Subcutaneous abdominal adipose tissue (tissue), 5 donors: ENCODE results near the gene MAP3K12.
"Not testable (repeated sequence)": the region's sequence is repeated elsewhere in the genome, so short reads cannot be mapped to it uniquely, and the experiment has no call there.

Source experiments
- H3K27ac ChIP-seq: one replicate; pipeline ENCODE4 v1.7.0; 2013; ENCODE audit warnings: low read depth, mild to moderate bottlenecking, inconsistent platforms, low read length, moderate library complexity
- H3K27me3 ChIP-seq, 5 donors: one replicate each; pipeline ENCODE4 v1.7.0; 2013; ENCODE audit warnings: low read length in 5 of 5, inconsistent platforms in 1 of 5; ENCODE audit not compliant: control insufficient read depth in 5 of 5, insufficient read depth in 4 of 5
- H3K36me3 ChIP-seq, 5 donors: one replicate each; pipeline ENCODE4 v1.7.0; 2013; ENCODE audit warnings: low read length in 5 of 5; ENCODE audit not compliant: control insufficient read depth in 5 of 5, insufficient read depth in 5 of 5
- H3K4me1 ChIP-seq, 5 donors: one replicate each; pipeline ENCODE4 v1.7.0; 2013; ENCODE audit warnings: low read length in 5 of 5, mild to moderate bottlenecking in 3 of 5, moderate library complexity in 1 of 5; ENCODE audit not compliant: control insufficient read depth in 5 of 5, insufficient read depth in 5 of 5
- H3K4me3 ChIP-seq, 5 donors: one replicate each; pipeline ENCODE4 v1.7.0; 2013; ENCODE audit warnings: low read length in 5 of 5, low read depth in 1 of 5
- H3K9ac ChIP-seq, 5 donors: one replicate each; pipeline ENCODE4 v1.7.0; 2013; ENCODE audit warnings: low read length in 5 of 5, mild to moderate bottlenecking in 4 of 5, moderate library complexity in 3 of 5
- H3K9me3 ChIP-seq, 5 donors: one replicate each; pipeline ENCODE4 v1.7.0; 2013; ENCODE audit warnings: low read length in 5 of 5; ENCODE audit not compliant: control insufficient read depth in 5 of 5
- donor health status: healthy.
- donor health status: healthy.
- donor health status: healthy.
- donor health status: healthy.
- donor health status: healthy.

Gene MAP3K12

GRCh38 chr12:53444593-53445325 is 54.5 kb downstream of the MAP3K12 start:
- not testable (repeated sequence) for H3K27ac ChIP-seq

GRCh38 chr12:53443955-53444354 is 55.3 kb downstream of the MAP3K12 start:
- no peak overlapping the region for H3K9ac ChIP-seq
- H3K27me3 ChIP-seq, result no peaks in the 10 kb centered on the region
- peaks cover 8 to 37% (median 29%) of the 10 kb centered on the region in 5 donors for H3K36me3 ChIP-seq
- H3K4me1 ChIP-seq, result peaks cover 4 to 24% (median 21%) of the 10 kb centered on the region in 5 donors
- no peak overlapping the region for H3K4me3 ChIP-seq
- H3K27ac ChIP-seq, result no peak overlapping the region
- no peaks in the 10 kb centered on the region for H3K9me3 ChIP-seq

More at GRCh38 chr12:53444593-53445325, 54.5 kb downstream of the MAP3K12 start:
- H3K9ac ChIP-seq, H3K27me3 ChIP-seq, H3K9me3 ChIP-seq, H3K4me3 ChIP-seq: not testable (repeated sequence)
- peaks cover 8 to 37% (median 29%) of the 10 kb centered on the region in 5 donors for H3K36me3 ChIP-seq
- H3K4me1 ChIP-seq, result peaks cover 4 to 24% (median 21%) of the 10 kb centered on the region in 5 donors

GRCh38 chr12:53441040-53441833 is 58.0 kb downstream of the MAP3K12 start, which contains the start of gene PRR13:
Gene PRR13, plus strand, starts transcription at chr12:53441734. Its CDS starts 981 bp downstream, at chr12:53442715.
- no peaks in the 10 kb centered on the region for H3K9me3 ChIP-seq
- peaks cover 4 to 24% (median 21%) of the 10 kb centered on the region in 5 donors for H3K4me1 ChIP-seq
- peak within 1 kb of the TSS; percentile 69 to 88 (median 84) for H3K9ac ChIP-seq
- no peaks in the 10 kb centered on the region for H3K27me3 ChIP-seq
- H3K36me3 ChIP-seq, result peaks cover 5 to 23% (median 20%) of the 10 kb centered on the region in 5 donors
- H3K4me3 ChIP-seq, result peak within 1 kb of the TSS; percentile 79 to 94 (median 89)
- H3K27ac ChIP-seq, result peak within 1 kb of the TSS; percentile 94

GRCh38 chr12:53439582-53439981 is 59.7 kb downstream of the MAP3K12 start:
- H3K27me3 ChIP-seq, H3K4me3 ChIP-seq, H3K9me3 ChIP-seq, H3K27ac ChIP-seq, H3K9ac ChIP-seq, H3K36me3 ChIP-seq: not testable (repeated sequence)
- H3K4me1 ChIP-seq, result peaks cover 4 to 24% (median 20%) of the 10 kb centered on the region in 5 donors

GRCh38 chr12:53435326-53435725 is 63.9 kb downstream of the MAP3K12 start:
- not testable (repeated sequence) for H3K27me3 ChIP-seq, H3K9me3 ChIP-seq, H3K27ac ChIP-seq, H3K4me3 ChIP-seq, H3K36me3 ChIP-seq, H3K9ac ChIP-seq, H3K4me1 ChIP-seq

GRCh38 chr12:53431187-53431586 is 68.1 kb downstream of the MAP3K12 start:
- Histone ChIP-seq H3K9me3 (no peaks in the 10 kb centered on the region), H3K4me3 (no peak overlapping the region)

GRCh38 chr12:53430116-53430515 is 69.1 kb downstream of the MAP3K12 start:
- no peak overlapping the region for H3K9ac ChIP-seq
- no peaks in the 10 kb centered on the region for H3K27me3 ChIP-seq
- no peaks in the 10 kb centered on the region for H3K36me3 ChIP-seq

More at GRCh38 chr12:53431187-53431586, 68.1 kb downstream of the MAP3K12 start:
- Histone ChIP-seq H3K27ac (no peak overlapping the region), H3K4me1 (no peaks in the 10 kb centered on the region), H3K9ac (no peak overlapping the region), H3K36me3 (no peaks in the 10 kb centered on the region), H3K27me3 (no peaks in the 10 kb centered on the region)

More at GRCh38 chr12:53430116-53430515, 69.1 kb downstream of the MAP3K12 start:
- H3K4me1 ChIP-seq, result no peaks in the 10 kb centered on the region
- no peak overlapping the region for H3K27ac ChIP-seq
- no peak overlapping the region for H3K4me3 ChIP-seq
- H3K9me3 ChIP-seq, result no peaks in the 10 kb centered on the region
